ENCODE measurements around the gene SLC12A5. TPM values are rescaled to one million over a fixed set of nuclear protein-coding genes. Genes with fewer than 3 reads are reported as not detected.

Gene SLC12A5
- total and polyA plus RNA-seq, 3 donors from 2014 or later: 5.5 to 15.5 (median 9.2) TPM

- DNase-seq: no peak
- intact Hi-C loops (cut with DNase I; ENCODE audit: low total_unique reads): no loop called here
- TF ChIP-seq POLR2A (IDR thresholded peaks at IDR 0.05) (no peak), CTCF (IDR thresholded peaks at IDR 0.05) (no peak)
- Histone ChIP-seq H3K27ac (no peak overlapping the region), H3K36me3 (ENCODE audit: low read depth, missing control alignments) (no peaks in the 10 kb centered on the region), H3K4me1 (no peaks in the 10 kb centered on the region), H3K4me3 (no peak overlapping the region), H3K9me3 (no peaks in the 10 kb centered on the region), H3K27me3 (no peaks in the 10 kb centered on the region)
Observed at GRCh38 chr20:46049815-46050214, 20.8 kb downstream of the SLC12A5 start.

- no peaks in the 10 kb centered on the region for H3K9me3 ChIP-seq
- DNase-seq: no peak
- intact Hi-C loops (cut with DNase I; ENCODE audit: low total_unique reads): no loop called here
- H3K27ac ChIP-seq: no peak overlapping the region
- H3K36me3 ChIP-seq (ENCODE audit: low read depth, missing control alignments): no peaks in the 10 kb centered on the region
- no peaks in the 10 kb centered on the region for H3K4me1 ChIP-seq
- TF ChIP-seq POLR2A (IDR thresholded peaks at IDR 0.05) (no peak), CTCF (IDR thresholded peaks at IDR 0.05) (no peak)
- H3K4me3 ChIP-seq: no peak overlapping the region
- no peaks in the 10 kb centered on the region for H3K27me3 ChIP-seq
- WGBS, 2 donors: 61 to 64% methylated on average over 9 to 10 of the region's 10 CpGs
Observed at GRCh38 chr20:46050444-46050843, 21.4 kb downstream of the SLC12A5 start.

GRCh38 chr20:46050885-46051284, 21.9 kb downstream of the SLC12A5 start:
- DNase-seq: no peak
- TF ChIP-seq CTCF (IDR thresholded peaks at IDR 0.05) (no peak), POLR2A (IDR thresholded peaks at IDR 0.05) (no peak)
- no peak overlapping the region for H3K27ac ChIP-seq
- no peaks in the 10 kb centered on the region for H3K9me3 ChIP-seq
- intact Hi-C loops (cut with DNase I; ENCODE audit: low total_unique reads): no loop called here
- no peaks in the 10 kb centered on the region for H3K27me3 ChIP-seq
- H3K4me1 ChIP-seq: no peaks in the 10 kb centered on the region
- H3K4me3 ChIP-seq: no peak overlapping the region
- H3K36me3 ChIP-seq (ENCODE audit: low read depth, missing control alignments): no peaks in the 10 kb centered on the region

- no peak for DNase-seq
- 55 to 74% methylated on average over 16 to 19 of the region's 19 CpGs for WGBS, 2 donors
- TF ChIP-seq CTCF (IDR thresholded peaks at IDR 0.05) (no peak), POLR2A (IDR thresholded peaks at IDR 0.05) (no peak)
- Histone ChIP-seq H3K4me1 (no peaks in the 10 kb centered on the region), H3K27ac (no peak overlapping the region), H3K36me3 (ENCODE audit: low read depth, missing control alignments) (no peaks in the 10 kb centered on the region), H3K27me3 (no peaks in the 10 kb centered on the region), H3K4me3 (no peak overlapping the region), H3K9me3 (no peaks in the 10 kb centered on the region)
- intact Hi-C loops (cut with DNase I; ENCODE audit: low total_unique reads): no loop called here
Observed at GRCh38 chr20:46051556-46052308, 22.7 kb downstream of the SLC12A5 start.

GRCh38 chr20:46053416-46053815, 24.4 kb downstream of the SLC12A5 start:
- DNase-seq: no peak
- peaks cover 5% of the 10 kb centered on the region for H3K4me1 ChIP-seq
- intact Hi-C loops (cut with DNase I; ENCODE audit: low total_unique reads): no loop called here
- H3K4me3 ChIP-seq: no peak overlapping the region
- no peaks in the 10 kb centered on the region for H3K27me3 ChIP-seq
- H3K36me3 ChIP-seq (ENCODE audit: low read depth, missing control alignments): no peaks in the 10 kb centered on the region
- no peaks in the 10 kb centered on the region for H3K9me3 ChIP-seq
- WGBS, 2 donors: 90 to 97% methylated on average over 8 of the region's 8 CpGs
- no peak for TF ChIP-seq POLR2A (IDR thresholded peaks at IDR 0.05)
- no peak for TF ChIP-seq CTCF (IDR thresholded peaks at IDR 0.05)
- no peak overlapping the region for H3K27ac ChIP-seq
